Skeletal muscle tissue (tissue), 4 donors: ENCODE results near the gene SLC22A23. TPM values are rescaled to one million over a fixed set of nuclear protein-coding genes. Genes with fewer than 3 reads are reported as not detected.
A peak's percentile ranks its signal among the peaks of the same experiment; 100 is the strongest.

Experiments used
- H3K27ac ChIP-seq: one replicate; pipeline ENCODE4 v1.7.0; 2013; ENCODE audit warnings: mild to moderate bottlenecking, low read depth, low read length, inconsistent platforms
- H3K27me3 ChIP-seq, 3 donors: one replicate each; pipeline ENCODE4 v1.7.0; 2013; ENCODE audit warnings: low read length in 3 of 3; ENCODE audit not compliant: control insufficient read depth in 3 of 3, insufficient read depth in 3 of 3
- H3K36me3 ChIP-seq, 3 donors: one replicate each; pipeline ENCODE4 v1.7.0; 2013; ENCODE audit warnings: low read length in 3 of 3; ENCODE audit not compliant: control insufficient read depth in 3 of 3, insufficient read depth in 3 of 3
- H3K4me1 ChIP-seq, 3 donors: one replicate each; pipeline ENCODE4 v1.7.0; 2013; ENCODE audit warnings: low read length in 3 of 3, mild to moderate bottlenecking in 3 of 3; ENCODE audit not compliant: control insufficient read depth in 3 of 3, insufficient read depth in 3 of 3
- H3K4me3 ChIP-seq, 3 donors: one replicate each; pipeline ENCODE4 v1.7.0; 2013; ENCODE audit warnings: low read length in 3 of 3
- H3K9ac ChIP-seq, 3 donors: one replicate each; pipeline ENCODE4 v1.7.0; 2013; ENCODE audit warnings: low read length in 3 of 3, mild to moderate bottlenecking in 3 of 3, moderate library complexity in 2 of 3, low read depth in 1 of 3
- H3K9me3 ChIP-seq, 3 donors: one replicate each; pipeline ENCODE4 v1.7.0; 2013; ENCODE audit warnings: low read length in 3 of 3; ENCODE audit not compliant: control insufficient read depth in 3 of 3
- total RNA-seq: library from RNA; depleted of rRNA; stranded (reverse); fragments of >200 nt; gene quantifications from one replicate; pipeline ENCODE4 v1.2.3, GENCODE V29; 2014
- donor health status: Osteomylitis.

SLC22A23 gene
- total RNA-seq, 1 donor from 2014 or later, result 2.6 TPM

GRCh38 chr6:3446184-3446583, 10.7 kb downstream of the SLC22A23 start:
- Histone ChIP-seq H3K9me3 (no peaks in the 10 kb centered on the region), H3K27me3 (no peaks in the 10 kb centered on the region), H3K4me1 (peaks cover 0 to 7% (median 4%) of the 10 kb centered on the region in 3 donors), H3K4me3 (no peak overlapping the region), H3K9ac (no peak overlapping the region), H3K36me3 (no peaks in the 10 kb centered on the region), H3K27ac (no peak overlapping the region)

GRCh38 chr6:3444276-3445088, 12.4 kb downstream of the SLC22A23 start:
- Histone ChIP-seq H3K9ac (no peak overlapping the region), H3K9me3 (no peaks in the 10 kb centered on the region), H3K27me3 (no peaks in the 10 kb centered on the region), H3K4me3 (no peak overlapping the region), H3K4me1 (peaks cover 0 to 5% (median 2%) of the 10 kb centered on the region in 3 donors), H3K27ac (no peak overlapping the region), H3K36me3 (no peaks in the 10 kb centered on the region)

GRCh38 chr6:3443221-3443515, 13.7 kb downstream of the SLC22A23 start:
- H3K9ac ChIP-seq, result no peak overlapping the region

GRCh38 chr6:3442431-3443220, 14.2 kb downstream of the SLC22A23 start:
- H3K27ac ChIP-seq, result no peak overlapping the region
- H3K36me3 ChIP-seq, result no peaks in the 10 kb centered on the region
- no peak overlapping the region for H3K9ac ChIP-seq
- H3K4me1 ChIP-seq, result peaks cover 8 to 16% (median 9%) of the 10 kb centered on the region in 3 donors
- H3K9me3 ChIP-seq, result no peaks in the 10 kb centered on the region
- no peak overlapping the region for H3K4me3 ChIP-seq
- no peaks in the 10 kb centered on the region for H3K27me3 ChIP-seq

More at GRCh38 chr6:3443221-3443515, 13.7 kb downstream of the SLC22A23 start:
- H3K27ac ChIP-seq, result no peak overlapping the region
- H3K4me3 ChIP-seq, result no peak overlapping the region
- H3K36me3 ChIP-seq, result no peaks in the 10 kb centered on the region
- H3K4me1 ChIP-seq, result peaks cover 6 to 13% (median 7%) of the 10 kb centered on the region in 3 donors
- no peaks in the 10 kb centered on the region for H3K27me3 ChIP-seq
- no peaks in the 10 kb centered on the region for H3K9me3 ChIP-seq

DNA sequence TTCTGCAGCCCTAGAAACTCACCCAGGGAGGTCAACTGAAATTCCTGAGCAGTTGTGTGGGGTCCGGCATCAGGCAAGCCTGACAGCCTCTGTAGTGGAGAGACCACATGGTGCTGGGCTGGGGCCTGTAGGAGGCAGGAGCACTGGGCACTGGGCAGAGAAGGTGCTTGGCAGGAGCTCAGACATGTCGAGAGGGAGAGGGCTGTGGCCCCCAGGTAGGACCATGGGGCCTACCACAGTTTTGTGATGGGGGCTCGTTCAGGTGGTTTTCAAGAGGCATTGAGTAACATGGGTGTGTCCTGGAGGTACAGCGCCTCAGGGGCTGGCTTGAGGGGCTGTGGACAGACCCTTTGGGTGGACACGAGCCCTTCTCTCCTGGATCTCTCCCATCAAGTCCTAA, 15.9 kb downstream of the SLC22A23 start:
- H3K4me1 ChIP-seq, result peaks cover 8 to 16% (median 9%) of the 10 kb centered on the region in 3 donors
- no peaks in the 10 kb centered on the region for H3K9me3 ChIP-seq
- H3K9ac ChIP-seq, result no peak overlapping the region
- no peak overlapping the region for H3K27ac ChIP-seq
- H3K4me3 ChIP-seq, result no peak overlapping the region
- no peaks in the 10 kb centered on the region for H3K36me3 ChIP-seq
- no peaks in the 10 kb centered on the region for H3K27me3 ChIP-seq

- Histone ChIP-seq H3K36me3 (no peaks in the 10 kb centered on the region), H3K27me3 (no peaks in the 10 kb centered on the region), H3K4me3 (no peak overlapping the region), H3K9ac (no peak overlapping the region), H3K9me3 (no peaks in the 10 kb centered on the region), H3K4me1 (peaks cover 8 to 16% (median 9%) of the 10 kb centered on the region in 3 donors), H3K27ac (no peak overlapping the region)
These were observed 16.9 kb downstream of the SLC22A23 start for GRCh38 chr6:3439961-3440360.

- no peaks in the 10 kb centered on the region for H3K9me3 ChIP-seq
- peak overlapping the region in 1 of 3 donors; percentile 33 for H3K9ac ChIP-seq
- peak overlapping the region; percentile 39 for H3K27ac ChIP-seq
- no peaks in the 10 kb centered on the region for H3K27me3 ChIP-seq
- H3K36me3 ChIP-seq, result no peaks in the 10 kb centered on the region
- H3K4me3 ChIP-seq, result no peak overlapping the region
- peaks cover 6 to 13% (median 9%) of the 10 kb centered on the region in 3 donors for H3K4me1 ChIP-seq
These were observed 18.4 kb downstream of the SLC22A23 start for GRCh38 chr6:3438190-3439167.

- H3K4me3 ChIP-seq, result no peak overlapping the region
- H3K36me3 ChIP-seq, result no peaks in the 10 kb centered on the region
- H3K4me1 ChIP-seq, result peaks cover 3 to 6% (median 5%) of the 10 kb centered on the region in 3 donors
- no peak overlapping the region for H3K9ac ChIP-seq
- H3K27ac ChIP-seq, result no peak overlapping the region
- H3K27me3 ChIP-seq, result no peaks in the 10 kb centered on the region
- H3K9me3 ChIP-seq, result no peaks in the 10 kb centered on the region
These were observed 23.8 kb downstream of the SLC22A23 start for GRCh38 chr6:3433005-3433404.

- Histone ChIP-seq H3K4me3 (no peak overlapping the region), H3K27ac (no peak overlapping the region), H3K27me3 (no peaks in the 10 kb centered on the region), H3K9me3 (no peaks in the 10 kb centered on the region), H3K36me3 (no peaks in the 10 kb centered on the region), H3K4me1 (peaks cover 8 to 11% (median 8%) of the 10 kb centered on the region in 3 donors), H3K9ac (no peak overlapping the region)
These were observed 24.4 kb downstream of the SLC22A23 start for GRCh38 chr6:3432416-3432815.
